Dedifferentiated amniotic fluid mesenchymal stem cell (primary cell): ENCODE data around the gene TFPI2.

Experiments
- DNase-seq: peaks from one replicate; pipeline ENCODE4 v3.0.0-alpha.2; 2016; ENCODE audit errors: extremely low spot score

Gene TFPI2

DNA sequence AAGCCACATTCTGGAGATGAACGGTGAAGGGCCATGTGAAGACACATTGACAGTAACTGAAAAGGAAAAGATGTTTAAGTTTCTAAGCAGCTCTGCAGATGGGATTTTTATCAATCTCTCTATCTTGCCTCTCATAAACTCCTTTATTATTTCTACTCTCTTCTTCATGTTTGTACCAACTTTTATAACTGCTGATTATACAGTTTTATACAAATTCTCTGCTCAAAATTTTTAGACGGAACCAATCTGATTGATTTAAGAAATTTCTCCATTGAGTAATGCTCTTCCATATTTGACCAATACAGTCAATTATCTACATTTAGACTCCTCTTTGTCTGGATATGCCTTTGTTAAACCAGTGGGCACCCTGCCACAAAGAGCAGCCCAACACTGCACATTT, 31.7 kb downstream of the TFPI2 start:
- DNase-seq, result no peak

DNA sequence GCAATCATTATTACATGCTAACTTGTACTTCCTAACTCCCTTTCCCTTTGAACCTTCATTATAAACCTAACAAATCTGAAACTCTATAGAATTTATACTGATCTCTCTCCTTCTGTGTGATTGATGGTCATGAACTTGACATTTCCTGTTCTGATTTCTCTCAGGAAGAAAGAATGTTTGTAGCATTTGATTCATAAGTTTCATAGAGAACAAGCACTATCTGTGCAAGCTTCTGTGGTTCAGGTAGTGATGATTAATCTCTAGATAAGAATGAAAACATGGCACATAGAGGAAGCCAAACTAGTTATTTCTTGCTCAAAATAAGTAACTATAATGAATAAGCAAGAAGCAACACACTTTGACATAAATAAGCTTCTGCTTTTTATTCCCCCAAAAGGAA, 34.2 kb downstream of the TFPI2 start:
- DNase-seq, result no peak

- DNase-seq, result no peak
These were observed 34.8 kb downstream of the TFPI2 start for GRCh38 chr7:93855797-93856196.

DNA sequence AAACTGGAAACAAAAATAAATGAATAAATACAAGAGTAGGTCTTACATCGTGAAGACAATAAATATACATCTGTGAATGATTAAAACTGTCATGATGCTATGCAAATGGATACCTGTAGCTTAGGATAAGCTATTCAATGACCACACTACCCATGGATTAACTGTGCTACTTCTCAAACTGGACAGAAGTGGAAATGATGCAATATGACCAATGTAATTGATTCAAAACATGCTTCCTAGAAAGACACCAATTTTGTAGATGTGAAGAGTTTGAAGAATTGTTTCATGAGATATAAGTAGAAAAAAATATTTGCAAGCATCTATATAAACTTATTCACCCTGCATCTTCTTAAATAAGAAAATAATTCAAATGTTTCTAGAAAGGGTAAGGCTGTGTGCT, 36.1 kb downstream of the TFPI2 start:
- DNase-seq, result no peak

- no peak for DNase-seq
These were observed 39.0 kb downstream of the TFPI2 start for GRCh38 chr7:93851536-93851935.

- peak; percentile 46 for DNase-seq
These were observed 47.3 kb downstream of the TFPI2 start for GRCh38 chr7:93843260-93843659.

DNA sequence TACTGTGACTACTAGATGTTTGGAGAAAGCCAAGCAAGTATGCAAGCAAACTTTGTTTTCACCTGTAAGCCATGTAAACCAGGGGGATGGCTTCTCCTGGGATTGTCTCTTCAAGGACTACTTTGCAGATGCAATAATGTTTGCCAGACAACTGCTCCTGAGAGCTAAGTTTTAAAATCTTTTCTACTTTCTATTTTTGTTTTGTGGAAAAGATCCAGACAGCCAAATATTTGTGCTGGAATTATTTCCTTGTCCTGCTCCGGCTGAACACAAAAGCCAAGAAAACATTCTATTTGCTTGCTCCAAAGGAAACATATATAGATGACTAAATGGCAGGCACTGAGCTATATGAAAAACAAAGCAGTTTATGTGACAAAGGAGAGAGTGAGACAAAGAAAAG, 51.6 kb downstream of the TFPI2 start:
- DNase-seq, result no peak

DNA sequence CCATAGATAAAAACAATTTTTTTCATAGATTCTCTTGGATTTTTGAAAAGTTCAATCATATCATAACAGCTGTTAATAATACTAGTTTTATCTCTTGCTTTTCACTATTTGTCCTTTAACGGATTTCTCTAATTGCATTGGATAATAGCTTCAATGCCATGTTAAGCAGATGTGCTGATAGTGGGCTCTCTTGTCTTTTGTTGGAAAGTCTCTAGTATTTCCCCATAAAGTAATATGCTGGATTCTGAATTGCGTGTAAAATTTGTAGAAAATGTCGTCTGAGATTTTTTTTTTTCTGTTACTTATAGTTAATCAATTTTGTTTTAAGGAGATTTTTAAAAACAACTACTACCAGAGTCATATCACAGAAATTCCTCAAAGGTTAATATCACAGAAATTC, 53.3 kb downstream of the TFPI2 start:
- no peak for DNase-seq

- peak; percentile 62 for DNase-seq
These were observed 54.4 kb downstream of the TFPI2 start for GRCh38 chr7:93836116-93836515.

DNA sequence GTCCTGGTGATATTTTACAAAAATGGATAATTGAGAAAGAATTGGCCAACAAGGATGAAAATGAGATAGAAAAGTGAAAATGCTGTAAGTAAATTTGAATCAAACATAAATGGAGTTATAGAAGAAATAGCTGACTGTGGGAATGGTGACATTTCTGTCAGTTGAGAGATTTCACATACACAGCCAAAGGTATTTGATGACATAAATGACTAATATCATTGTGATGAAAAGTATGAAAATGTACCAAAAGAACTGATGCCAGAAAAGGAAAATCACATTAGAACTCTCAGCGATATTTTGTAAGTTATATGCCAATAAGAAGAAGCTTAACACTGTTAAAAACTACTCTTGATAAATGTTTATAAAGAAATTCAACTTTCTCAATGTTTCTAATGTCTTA, 54.9 kb downstream of the TFPI2 start:
- DNase-seq, result peak; percentile 41
